GM21825 (cell line): ENCODE results near the gene EXOC3L1.

ENCODE experiments used
- ATAC-seq: cut with Tn5 transposase; IDR thresholded peaks from one replicate; pipeline ENCODE4 v1.9.1; 2021; ENCODE audit warnings: mild to moderate bottlenecking, moderate library complexity; ENCODE audit not compliant: unreplicated experiment

EXOC3L1 gene

GRCh38 chr16:67183627-67184452 is 6.1 kb downstream of the EXOC3L1 start, which contains the start of gene MATCAP1:
Gene MATCAP1 (minus strand): TSS chr16:67183963. CDS start chr16:67180610, 3,353 bp downstream.
- ATAC-seq = peak; percentile 86

DNA sequence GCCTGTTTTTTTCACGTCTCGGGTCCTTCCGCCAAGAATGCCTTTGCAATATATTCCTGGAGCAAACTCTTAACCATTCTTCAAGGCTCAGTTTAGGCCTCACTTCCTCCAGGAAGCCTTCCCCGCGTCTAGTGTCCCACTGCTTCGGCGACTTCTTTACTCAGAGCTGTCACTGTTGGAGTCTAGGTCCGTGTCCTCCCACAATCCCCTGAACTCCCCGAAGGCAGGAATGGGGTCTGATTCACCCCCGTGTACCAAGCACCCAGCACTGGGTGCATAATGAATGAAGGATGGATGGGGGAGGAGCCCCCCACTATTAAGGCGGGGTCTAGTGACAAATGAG is 6.7 kb downstream of the EXOC3L1 start:
- no peak for ATAC-seq

DNA sequence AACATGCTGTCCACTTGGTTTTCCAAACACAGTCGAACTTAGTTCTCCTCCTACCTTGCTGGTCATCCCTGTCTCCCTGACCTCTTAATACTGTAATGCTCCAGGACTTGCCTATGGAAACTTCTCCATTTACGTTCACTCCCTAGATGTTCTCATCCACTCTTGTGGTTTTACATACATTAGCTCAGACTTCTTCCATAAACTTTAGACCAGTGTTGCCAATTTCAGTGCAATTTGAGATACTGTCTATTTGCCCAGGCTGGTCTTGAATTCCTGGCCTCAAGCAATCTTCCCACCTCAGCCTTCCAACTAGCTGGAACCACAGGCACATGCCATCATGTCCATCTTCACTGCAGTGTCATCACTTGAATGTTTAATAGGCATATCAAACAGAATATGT is 7.6 kb downstream of the EXOC3L1 start:
- no peak for ATAC-seq

DNA sequence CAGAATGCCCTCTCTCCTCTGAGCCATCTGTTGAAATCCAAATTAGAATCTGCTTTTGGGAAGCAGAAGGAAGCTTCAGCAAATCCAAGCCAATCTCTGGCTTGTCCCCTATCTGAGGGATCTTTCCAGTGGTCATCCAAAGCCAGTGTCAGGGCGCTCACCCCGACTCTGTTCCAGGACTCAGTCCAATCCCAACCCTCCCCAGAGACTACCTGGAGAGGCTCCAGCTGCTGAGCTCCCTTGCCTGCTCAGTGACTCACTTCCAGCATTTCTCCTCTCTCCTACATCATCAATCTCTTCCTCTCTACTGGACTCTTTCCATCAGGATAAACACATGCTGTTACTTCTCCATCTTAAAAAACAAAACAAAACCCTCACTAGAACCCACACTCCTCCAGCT is 8.6 kb downstream of the EXOC3L1 start:
- ATAC-seq = no peak

DNA sequence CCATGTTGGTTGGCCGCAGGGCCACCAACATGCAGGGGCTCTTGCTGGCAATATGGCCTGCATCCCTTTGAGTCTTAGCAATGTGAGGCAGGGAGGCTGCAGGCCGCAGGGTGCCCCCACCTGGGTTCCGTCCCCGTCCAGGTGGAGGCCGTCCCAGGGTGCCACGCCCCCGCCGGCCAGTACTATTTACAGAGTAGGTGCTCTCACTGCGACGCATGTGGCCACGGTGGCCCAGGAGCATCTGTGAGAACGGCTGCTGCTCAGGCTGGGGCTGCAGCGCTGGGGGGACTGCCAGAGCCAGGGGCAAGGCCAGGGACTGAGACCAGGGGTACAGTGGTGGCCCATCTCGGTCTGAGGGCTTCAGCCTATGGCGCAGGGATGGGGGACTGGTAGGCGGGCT is 9.8 kb downstream of the EXOC3L1 start:
- no peak for ATAC-seq

- no peak for ATAC-seq
These were observed 10.4 kb downstream of the EXOC3L1 start for GRCh38 chr16:67179421-67180080.

DNA sequence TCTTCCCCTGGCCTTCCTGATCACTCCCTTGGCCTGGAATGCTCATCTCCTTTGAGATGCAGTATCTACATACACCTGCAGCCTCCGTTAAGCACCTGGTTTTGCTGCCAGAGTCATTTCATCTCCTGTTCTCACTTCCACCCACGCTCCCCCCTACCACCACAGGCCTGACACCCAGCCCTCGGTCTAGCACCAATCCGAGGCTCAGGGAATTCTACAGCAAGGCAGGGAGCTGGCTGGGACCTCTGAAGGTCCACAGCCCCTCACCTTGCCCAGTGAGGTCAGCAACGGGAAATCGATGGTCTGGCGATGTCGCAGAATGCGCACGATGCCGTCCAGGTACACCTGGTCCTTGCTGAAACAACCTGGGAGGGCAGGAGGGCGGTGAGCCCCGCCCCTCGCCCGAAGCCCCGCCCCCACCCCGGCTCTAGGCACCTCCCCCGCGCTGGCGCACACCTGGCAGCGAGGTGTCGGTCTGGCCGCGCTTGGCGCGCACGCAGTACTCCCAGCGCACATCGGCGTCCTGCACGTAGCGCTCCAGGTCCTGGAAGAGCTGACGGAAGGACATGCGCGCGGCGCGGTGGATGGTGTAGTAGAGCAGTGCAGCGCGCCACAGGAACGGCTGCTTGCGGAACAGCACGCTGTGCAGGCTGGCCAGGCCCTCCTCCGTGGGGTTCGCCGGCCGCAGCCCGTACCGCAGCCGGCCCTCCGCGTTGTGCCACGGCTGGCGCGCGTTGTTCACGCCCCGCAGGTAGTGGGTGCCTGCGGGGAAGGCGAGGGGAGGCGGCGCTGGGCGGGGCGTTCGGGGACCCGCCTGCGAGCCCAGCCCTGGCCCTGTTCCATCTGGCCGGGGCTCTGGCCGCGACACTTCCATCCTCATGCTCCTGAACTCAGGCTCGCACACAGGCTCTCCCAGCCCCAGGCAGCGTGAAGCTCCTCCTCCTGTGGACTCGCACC is 11.9 kb downstream of the EXOC3L1 start:
- ATAC-seq = no peak

- no peak for ATAC-seq
These were observed 13.3 kb downstream of the EXOC3L1 start for GRCh38 chr16:67176662-67177061.

DNA sequence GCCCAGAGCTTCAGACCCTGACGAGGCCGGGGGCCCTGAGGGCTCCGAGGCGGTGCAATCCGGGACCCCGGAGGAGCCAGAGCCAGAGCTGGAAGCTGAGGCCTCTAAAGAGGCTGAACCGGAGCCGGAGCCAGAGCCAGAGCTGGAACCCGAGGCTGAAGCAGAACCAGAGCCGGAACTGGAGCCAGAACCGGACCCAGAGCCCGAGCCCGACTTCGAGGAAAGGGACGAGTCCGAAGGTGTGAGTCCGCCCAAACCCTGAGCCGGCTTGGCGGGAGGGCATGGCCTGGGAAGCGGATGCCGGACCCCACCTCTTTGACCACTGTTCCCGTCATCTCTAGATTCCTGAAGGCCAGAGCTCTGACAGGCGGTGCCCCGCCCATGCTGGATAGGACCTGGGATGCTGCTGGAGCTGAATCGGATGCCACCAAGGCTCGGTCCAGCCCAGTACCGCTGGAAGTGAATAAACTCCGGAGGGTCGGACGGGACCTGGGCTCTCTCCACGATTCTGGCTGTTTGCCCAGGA is 15.2 kb downstream of the EXOC3L1 start:
- no peak for ATAC-seq

DNA sequence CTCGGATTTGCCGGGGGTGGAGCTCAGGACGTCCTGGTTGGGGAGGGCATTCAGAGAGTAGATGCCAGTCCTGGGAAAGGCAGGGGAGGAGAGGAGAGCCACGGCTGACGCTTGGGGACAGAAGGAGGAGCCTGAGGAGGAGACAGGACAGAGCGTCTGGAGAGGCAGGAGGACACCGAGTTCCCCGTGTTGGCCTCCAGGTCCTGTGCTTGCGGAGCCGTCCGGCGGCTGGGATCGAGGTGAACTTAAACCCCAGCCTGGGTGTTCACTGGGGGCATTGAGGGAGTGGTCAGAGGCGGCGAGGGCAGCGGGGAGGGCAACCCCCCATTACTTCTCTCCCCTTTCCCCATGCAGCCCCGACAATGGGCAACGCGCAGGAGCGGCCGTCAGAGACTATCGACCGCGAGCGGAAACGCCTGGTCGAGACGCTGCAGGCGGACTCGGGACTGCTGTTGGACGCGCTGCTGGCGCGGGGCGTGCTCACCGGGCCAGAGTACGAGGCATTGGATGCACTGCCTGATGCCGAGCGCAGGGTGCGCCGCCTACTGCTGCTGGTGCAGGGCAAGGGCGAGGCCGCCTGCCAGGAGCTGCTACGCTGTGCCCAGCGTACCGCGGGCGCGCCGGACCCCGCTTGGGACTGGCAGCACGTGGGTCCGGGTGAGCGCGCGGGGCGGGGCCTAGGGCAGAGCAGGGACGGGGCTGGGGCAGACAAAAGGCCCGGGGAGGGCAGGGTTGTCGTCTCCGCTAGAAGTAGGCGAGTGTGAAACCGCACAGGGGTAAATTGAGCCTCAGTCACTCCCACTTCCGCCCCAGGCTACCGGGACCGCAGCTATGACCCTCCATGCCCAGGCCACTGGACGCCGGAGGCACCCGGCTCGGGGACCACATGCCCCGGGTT is 15.9 kb downstream of the EXOC3L1 start:
- ATAC-seq = peak; percentile 37

GRCh38 chr16:67173323-67173722 is 16.6 kb downstream of the EXOC3L1 start:
- ATAC-seq = no peak

DNA sequence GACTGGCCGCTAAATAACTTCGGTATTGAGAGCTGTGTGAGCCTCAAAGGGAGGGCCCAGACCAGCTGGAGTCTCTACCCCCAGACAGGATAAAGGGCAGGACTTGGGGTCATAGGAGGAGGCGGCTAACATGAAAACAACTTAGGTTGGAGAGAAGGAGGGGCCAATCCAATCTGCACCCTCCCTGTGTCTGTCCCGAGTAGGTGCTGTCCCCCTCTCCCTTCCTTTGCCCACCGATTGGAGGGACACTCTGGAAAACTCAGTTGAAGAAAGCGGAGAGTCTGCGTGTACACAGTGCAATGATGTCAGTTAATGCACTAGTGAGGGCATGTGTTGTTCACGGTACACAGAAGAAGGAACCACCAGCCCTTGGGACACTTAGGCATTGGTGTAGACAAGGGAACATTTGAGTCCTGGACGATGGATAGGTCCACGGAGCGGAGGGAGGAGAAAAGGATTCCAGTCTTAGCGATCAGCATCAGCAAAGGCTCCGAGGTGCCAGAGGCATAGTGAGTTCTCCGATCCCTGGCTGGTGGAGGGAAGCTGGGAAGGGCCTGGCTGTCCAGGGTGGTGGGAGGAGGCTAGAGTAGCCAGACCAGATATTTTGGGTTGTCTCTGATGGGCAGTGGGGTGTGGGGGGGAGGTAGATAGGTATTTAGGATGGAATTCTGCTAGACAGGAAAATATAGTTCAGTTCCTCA is 18.8 kb downstream of the EXOC3L1 start:
- peak; percentile 4 for ATAC-seq

DNA sequence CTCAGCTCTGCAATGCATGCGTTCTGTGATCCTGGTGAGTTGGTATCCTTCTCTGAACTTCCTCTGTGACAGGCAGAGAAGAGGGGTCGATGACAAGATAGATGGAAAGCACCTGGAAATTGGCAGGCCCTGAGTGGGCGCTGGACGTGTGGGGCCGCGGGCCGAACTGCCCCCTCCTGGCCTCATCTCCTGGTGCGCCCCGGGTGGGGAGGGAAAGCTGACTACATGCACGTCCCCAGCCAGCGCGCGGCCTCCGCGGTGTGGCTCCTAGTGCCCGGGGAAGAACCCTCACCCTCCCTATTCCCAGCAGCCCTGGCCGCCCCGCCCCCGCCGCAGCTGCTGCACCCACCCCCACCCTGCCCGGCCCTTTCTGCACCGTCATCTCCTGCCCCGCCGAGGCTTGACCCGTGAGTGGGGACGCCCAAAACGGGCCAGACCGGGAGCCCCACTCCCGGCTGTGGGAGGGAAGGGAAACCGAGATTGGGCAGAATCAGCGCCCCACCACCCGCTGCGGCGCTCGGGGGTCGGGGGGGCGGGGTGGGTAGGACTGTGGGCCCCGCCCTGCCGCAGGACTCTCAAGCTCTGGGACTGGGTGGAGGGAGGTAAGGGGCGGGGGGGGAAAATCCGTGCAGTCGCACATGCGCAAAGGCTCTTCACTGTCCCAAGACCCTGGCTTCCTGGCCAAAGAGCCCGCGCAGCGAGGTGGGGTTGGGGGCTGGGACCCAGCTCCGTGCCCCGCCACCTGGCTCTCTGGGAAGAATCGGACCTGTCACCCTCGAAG is 19.6 kb downstream of the EXOC3L1 start, which contains the start of gene NOL3:
NOL3 (plus strand) TSS at position 371 of the 781 bp plus-strand sequence.
- ATAC-seq = peak; percentile 51

- ATAC-seq = no peak
These were observed 20.2 kb downstream of the EXOC3L1 start for GRCh38 chr16:67169642-67170167.

DNA sequence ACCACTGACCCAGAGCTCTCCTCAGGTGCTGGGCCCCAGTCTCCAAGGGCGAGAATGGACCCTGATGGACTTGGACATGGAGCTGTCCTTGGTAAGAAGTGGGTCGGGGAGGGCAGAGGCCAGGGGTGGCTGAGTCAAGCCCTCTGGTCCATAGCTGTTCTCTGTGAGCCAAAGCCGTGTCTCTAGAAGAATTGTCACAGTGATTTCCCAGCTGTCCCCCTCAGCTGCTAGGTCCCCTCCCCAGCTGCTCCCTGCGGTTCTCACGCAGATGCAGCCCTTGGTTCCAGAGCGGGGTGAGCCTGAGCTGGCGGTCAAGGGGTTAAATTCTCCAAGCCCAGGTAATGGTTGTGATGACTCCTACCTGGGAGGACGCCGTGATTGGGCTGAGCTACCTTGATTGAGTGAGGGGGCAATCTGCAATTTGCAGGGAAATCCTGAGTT is 20.9 kb downstream of the EXOC3L1 start:
- ATAC-seq = no peak

- ATAC-seq = no peak
These were observed 22.3 kb downstream of the EXOC3L1 start for GRCh38 chr16:67167588-67167987.

DNA sequence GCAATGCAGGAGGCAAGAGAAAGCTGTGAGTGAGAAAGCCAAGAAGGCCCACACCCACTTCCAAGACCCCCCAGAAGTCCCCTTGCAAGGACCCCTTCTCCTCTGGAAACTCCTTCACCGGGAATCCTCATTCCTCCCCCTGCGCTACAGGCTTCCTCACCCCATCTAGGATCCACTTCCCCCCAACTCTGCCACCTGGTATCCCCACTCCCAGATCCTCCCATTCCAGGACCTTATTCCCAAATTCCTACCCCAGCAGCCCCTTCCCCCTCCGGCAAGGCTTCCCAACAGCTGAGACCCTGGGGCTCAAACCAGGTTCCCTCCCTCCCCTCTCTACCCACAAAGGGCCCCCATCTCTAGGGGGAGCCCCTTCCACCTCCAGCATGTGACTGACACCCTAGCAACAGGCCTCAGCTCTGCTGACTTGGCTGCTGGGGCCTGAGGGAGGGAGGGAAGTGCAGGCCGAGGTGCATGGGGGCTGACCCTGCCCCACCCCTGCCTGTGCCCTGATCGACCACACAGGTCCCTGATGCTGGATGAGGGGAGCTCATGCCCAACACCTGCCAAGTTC is 23.3 kb downstream of the EXOC3L1 start:
- no peak for ATAC-seq

- no peak for ATAC-seq
These were observed 23.8 kb downstream of the EXOC3L1 start for GRCh38 chr16:67166110-67166547.
